IPS DF 6.9 (cell line): Measurements from ENCODE around the gene PHTF2.
"Not testable (repeated sequence)": the region's sequence is repeated elsewhere in the genome, so short reads cannot be mapped to it uniquely, and the experiment has no call there.

Experiments
- DNase-seq: peaks from one replicate; pipeline ENCODE4 v3.0.0-alpha.2; 2013; ENCODE audit warnings: low read depth, low spot score
- H3K27ac ChIP-seq: one replicate; pipeline ENCODE4 v1.5.1; 2013; ENCODE audit warnings: low read length, control low read depth
- H3K27me3 ChIP-seq: 2 replicates; pipeline ENCODE4 v1.6.1; 2013; ENCODE audit warnings: mild to moderate bottlenecking, low read length; ENCODE audit not compliant: control insufficient read depth, insufficient read depth
- H3K36me3 ChIP-seq: 2 replicates; pipeline ENCODE4 v1.6.1; 2013; ENCODE audit warnings: low read length; ENCODE audit not compliant: control insufficient read depth, insufficient read depth
- H3K4me1 ChIP-seq: 2 replicates; pipeline ENCODE4 v1.6.1; 2013; ENCODE audit warnings: low read length; ENCODE audit not compliant: control insufficient read depth, insufficient read depth
- H3K4me3 ChIP-seq: 2 replicates; pipeline ENCODE4 v1.5.1; 2013; ENCODE audit warnings: mild to moderate bottlenecking, low read length
- H3K9me3 ChIP-seq: 2 replicates; pipeline ENCODE4 v1.6.1; 2013; ENCODE audit warnings: low read length, inconsistent platforms; ENCODE audit not compliant: control insufficient read depth, insufficient read depth
- WGBS: extraction: QIAGEN DNeasy Blood & Tissue Kit; methylation state at CpG from one replicate; pipeline ENCODE4 v1.1.7; 2013; ENCODE audit warnings: mixed read lengths, missing lambda C conversion rate; ENCODE audit not compliant: insufficient read length, insufficient coverage; 5-methylcytosine and 5-hydroxymethylcytosine counted together

Gene PHTF2

DNA sequence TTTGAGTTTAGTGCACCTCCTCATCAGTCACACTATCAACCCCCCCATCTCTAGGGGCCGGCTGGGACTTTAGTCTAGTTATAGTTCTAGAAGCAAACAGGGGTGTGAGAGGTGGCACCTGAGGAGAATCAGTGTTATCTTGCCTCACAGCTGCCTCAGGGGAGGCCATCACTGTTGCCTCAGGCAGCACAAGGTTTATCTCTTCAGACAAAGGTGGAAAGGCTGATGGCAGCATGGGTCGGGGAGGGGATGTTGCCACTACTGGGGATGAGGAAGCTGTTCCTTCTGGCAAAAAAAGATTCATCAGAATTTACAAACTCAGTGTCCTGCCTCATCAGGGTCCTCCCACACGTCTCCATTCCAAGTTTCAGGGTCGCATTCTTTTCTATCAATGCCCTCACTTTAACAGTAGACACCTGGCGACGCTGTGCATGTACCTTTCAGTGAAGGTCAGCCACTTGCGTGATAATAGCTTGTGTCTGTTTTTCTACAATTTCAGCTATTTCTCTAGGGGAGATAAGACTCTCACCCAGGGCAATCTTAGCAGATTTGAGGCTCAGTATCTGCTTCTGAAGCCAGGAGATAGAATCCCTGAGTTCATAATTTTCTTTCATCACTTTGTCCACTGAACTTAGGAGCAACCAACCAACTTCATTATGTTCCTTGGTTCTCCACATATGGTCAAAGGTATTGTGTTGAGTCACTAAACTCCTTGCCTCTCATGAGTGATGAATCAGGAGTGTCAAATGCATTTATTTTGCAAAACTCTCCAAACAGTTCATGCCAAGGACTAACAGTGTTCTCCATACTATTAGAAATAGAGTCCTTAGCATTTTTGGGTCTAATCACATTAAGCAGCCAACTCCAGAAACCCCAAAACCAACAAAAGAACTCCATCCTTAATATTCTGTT, 75.1 kb downstream of the PHTF2 start:
- DNase-seq, H3K36me3 ChIP-seq, H3K4me3 ChIP-seq, H3K4me1 ChIP-seq, H3K9me3 ChIP-seq, H3K27me3 ChIP-seq, H3K27ac ChIP-seq: not testable (repeated sequence)
- WGBS: no CpG with 5 or more reads among the region's 7 CpGs

DNA sequence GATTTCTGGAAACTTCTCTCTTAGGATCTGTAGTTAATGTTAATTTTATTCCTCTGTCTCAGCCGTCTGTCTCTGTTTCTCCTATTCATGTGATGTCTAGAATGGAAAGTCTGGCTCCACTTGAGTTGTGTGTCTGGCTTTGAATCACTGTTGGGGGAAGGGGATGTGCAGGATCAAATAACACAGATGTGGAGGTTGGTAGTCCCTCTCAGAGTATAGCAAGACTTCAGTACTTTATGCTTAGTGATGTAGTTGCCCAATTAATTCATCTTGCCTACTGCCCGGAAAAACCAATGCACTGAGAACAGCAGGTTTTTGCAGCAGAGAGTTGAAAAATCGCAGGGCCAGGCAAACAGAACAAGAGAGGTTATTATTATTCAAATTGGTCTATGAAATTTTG, 79.2 kb downstream of the PHTF2 start:
- Histone ChIP-seq H3K9me3 (no peaks in the 10 kb centered on the region), H3K27me3 (no peaks in the 10 kb centered on the region), H3K4me3 (no peak overlapping the region), H3K27ac (no peak overlapping the region), H3K36me3 (no peaks in the 10 kb centered on the region), H3K4me1 (no peaks in the 10 kb centered on the region)
- DNase-seq: no peak
- no CpG with 5 or more reads among the region's 3 CpGs for whole genome bisulfite sequencing

DNA sequence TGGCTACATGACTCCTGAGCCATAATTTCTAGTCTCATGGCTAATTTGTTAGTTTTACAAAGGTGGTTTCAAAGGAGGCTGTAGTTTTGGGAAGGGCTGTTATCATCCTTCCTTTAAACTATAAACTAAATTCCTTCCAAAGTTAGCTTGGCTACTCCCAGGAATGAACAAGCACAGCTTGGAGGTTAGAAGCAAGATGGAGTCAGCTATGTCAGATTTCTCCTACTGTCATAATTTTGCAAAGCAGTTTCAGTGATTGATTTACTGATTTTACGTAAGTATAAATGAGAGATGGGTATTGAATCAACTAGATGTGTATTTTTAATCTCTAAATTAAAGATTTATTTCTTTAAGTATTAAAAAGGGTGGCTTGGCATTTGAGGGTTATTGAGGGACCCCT, 79.9 kb downstream of the PHTF2 start:
- WGBS: 100% methylated on average over 1 of the region's 1 CpG
- Histone ChIP-seq H3K27ac (no peak overlapping the region), H3K27me3 (no peaks in the 10 kb centered on the region), H3K9me3 (no peaks in the 10 kb centered on the region), H3K4me3 (no peak overlapping the region), H3K36me3 (no peaks in the 10 kb centered on the region), H3K4me1 (no peaks in the 10 kb centered on the region)
- DNase-seq: no peak

DNA sequence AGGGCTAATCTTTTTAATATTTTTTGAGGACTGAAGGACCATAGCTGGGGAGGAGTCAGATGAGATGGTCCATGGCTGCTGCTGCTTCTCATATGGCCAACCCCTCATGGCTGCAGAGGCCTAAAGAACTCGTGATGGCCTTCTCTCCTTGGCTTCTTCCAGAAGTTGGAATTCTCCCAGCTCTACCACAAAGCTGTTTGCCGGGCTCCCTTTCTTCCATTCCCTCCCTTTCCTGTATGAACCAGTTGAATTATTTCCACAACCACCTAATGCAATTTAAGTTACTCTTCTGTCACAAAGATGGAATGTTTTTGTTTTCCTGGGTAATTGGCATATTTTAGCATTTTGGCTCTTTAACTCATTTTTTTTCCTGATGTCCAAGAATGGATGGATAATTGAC, 80.7 kb downstream of the PHTF2 start:
- H3K4me3 ChIP-seq: no peak overlapping the region
- no peak for DNase-seq
- no peak overlapping the region for H3K27ac ChIP-seq
- H3K4me1 ChIP-seq: no peaks in the 10 kb centered on the region
- H3K36me3 ChIP-seq: no peaks in the 10 kb centered on the region
- no peaks in the 10 kb centered on the region for H3K27me3 ChIP-seq
- WGBS: no CpG with 5 or more reads among the region's 2 CpGs
- no peaks in the 10 kb centered on the region for H3K9me3 ChIP-seq

DNA sequence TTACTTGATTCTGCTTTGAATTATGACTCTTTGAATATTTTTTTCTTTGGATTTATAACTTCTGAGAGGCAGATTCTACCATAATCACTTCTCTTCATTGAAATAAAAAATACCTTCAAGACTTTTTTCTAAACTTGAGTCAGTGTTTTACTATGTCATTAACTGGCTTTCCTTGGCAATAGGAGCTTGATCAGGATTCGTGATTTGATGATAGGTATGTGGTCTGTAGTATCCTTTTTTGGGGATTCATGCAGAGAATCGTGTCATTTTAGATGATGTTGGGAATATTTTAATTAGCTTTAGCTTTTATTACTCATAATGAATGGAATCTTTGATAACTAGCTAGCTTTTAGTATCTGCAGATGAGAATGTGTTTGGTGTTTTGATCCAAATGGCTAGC, 83.3 kb downstream of the PHTF2 start:
- H3K4me1 ChIP-seq: no peaks in the 10 kb centered on the region
- H3K4me3 ChIP-seq: no peak overlapping the region
- no peak overlapping the region for H3K27ac ChIP-seq
- no CpG with 5 or more reads among the region's 2 CpGs for WGBS
- no peaks in the 10 kb centered on the region for H3K27me3 ChIP-seq
- DNase-seq: no peak
- H3K9me3 ChIP-seq: no peaks in the 10 kb centered on the region
- no peaks in the 10 kb centered on the region for H3K36me3 ChIP-seq

DNA sequence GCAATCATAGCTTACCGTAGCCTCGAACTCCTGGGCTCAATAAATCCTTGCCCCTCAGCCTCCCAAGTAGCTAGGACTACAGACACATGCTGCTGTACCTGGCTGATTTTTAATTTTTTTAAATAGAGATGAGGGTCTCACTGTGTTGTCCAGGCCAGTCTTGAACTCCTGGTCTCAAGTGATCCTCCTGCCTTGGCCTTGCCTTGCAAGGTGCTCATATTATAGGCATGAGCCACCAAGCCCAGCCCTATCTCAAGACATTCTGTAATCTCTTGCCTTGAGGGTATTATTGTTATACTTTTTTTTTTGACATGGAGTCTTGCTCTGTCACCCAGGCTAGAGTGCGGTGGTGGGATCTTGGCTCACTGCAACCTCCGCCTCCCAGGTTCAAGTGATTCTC, 86.6 kb downstream of the PHTF2 start:
- Histone ChIP-seq H3K9me3 (no peaks in the 10 kb centered on the region), H3K36me3 (no peaks in the 10 kb centered on the region), H3K27ac (no peak overlapping the region), H3K4me1 (no peaks in the 10 kb centered on the region), H3K4me3 (no peak overlapping the region), H3K27me3 (no peaks in the 10 kb centered on the region)
- no peak for DNase-seq
- no CpG with 5 or more reads among the region's 4 CpGs for WGBS

DNA sequence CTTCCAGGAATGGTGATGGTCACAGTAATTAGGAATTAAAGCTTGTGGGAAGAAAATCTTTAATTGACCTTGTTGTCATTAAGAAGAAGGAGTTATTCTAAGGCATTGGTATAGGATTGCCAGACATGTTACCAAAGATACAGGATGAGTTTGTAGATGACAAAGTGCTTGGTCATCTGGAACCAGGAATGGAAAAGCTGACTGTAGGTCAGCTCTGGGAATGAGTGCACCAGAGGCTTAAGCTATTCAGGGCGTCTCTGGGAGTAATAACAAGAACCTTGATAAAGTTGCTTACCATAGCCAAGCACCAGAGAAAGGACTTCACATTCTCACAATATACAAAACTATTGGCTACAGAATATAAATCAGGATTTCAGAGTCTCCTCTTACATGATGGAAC, 89.0 kb downstream of the PHTF2 start:
- no peak for DNase-seq
- Histone ChIP-seq H3K9me3 (no peaks in the 10 kb centered on the region), H3K27ac (no peak overlapping the region), H3K4me3 (no peak overlapping the region), H3K4me1 (no peaks in the 10 kb centered on the region), H3K27me3 (no peaks in the 10 kb centered on the region), H3K36me3 (no peaks in the 10 kb centered on the region)
- WGBS: no CpG with 5 or more reads among the region's 1 CpG

DNA sequence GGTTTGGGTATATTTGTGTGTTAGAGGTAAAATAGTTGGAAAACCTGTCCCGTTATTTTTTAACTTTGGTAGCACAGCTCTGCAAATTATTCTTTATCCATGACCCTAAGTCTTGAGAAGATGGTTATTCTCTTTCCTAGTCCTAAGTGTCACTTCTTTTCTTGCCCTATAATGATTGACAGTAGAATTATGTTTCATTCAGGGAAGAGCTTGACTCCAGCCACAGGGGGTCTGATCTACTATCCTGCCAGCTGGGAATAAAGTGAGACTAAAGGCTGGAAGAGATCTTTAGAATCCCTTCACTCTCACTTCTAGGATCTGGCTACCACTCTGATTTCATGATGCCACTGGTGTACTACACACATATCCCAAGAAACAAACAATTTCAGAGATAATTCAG, 90.4 kb downstream of the PHTF2 start:
- Histone ChIP-seq H3K9me3 (no peaks in the 10 kb centered on the region), H3K27me3 (no peaks in the 10 kb centered on the region), H3K36me3 (no peaks in the 10 kb centered on the region), H3K27ac (no peak overlapping the region), H3K4me1 (no peaks in the 10 kb centered on the region), H3K4me3 (no peak overlapping the region)
- no peak for DNase-seq
- WGBS: 100% methylated on average over 1 of the region's 1 CpG

DNA sequence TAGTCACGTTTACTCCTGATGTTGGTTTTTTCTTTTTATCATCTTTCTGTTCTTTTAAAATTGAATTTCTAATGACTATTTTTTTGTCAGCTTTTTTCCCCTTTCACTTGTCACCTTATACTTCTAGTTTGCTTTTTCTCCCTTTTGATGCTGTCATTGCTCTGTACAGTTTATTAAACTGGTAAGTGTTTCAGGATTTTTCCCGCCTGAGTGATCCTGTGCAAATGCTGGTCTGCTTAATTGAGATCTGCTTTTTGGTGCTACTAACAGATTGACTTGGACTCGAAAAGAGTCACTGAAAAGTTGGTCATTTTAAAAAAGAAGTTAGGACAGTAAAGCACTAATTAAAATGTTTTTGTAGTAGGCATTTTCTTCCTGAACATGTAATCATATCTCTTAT, 95.2 kb downstream of the PHTF2 start:
- WGBS: no CpG with 5 or more reads among the region's 3 CpGs
- Histone ChIP-seq H3K27me3 (no peaks in the 10 kb centered on the region), H3K4me1 (no peaks in the 10 kb centered on the region), H3K27ac (no peak overlapping the region), H3K9me3 (no peaks in the 10 kb centered on the region), H3K36me3 (no peaks in the 10 kb centered on the region), H3K4me3 (no peak overlapping the region)
- DNase-seq: no peak

DNA sequence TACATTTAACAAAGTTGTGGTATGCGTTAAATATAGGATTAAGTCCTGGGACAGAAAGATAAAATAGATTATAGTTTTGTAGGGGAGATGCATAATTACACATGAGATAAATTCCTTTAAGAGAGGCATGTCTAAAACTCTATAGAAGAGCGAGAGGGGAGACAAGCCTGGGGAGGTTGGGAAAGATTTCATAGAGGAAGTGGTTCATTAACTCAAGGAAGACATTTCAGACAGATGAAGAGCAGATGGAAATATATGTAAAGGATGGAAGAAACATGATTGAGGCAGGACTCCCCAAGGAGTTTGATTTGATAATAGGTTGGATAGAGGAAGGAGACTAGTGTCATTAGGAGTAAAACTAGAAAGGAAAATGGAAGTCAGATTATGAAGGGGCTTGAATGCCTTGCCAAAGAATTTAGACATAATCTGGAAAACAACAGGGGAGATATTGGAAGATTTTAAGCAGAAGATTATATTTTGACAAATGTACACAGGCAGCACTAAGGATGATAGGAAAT, 96.1 kb downstream of the PHTF2 start:
- Histone ChIP-seq H3K9me3 (no peaks in the 10 kb centered on the region), H3K27me3 (no peaks in the 10 kb centered on the region), H3K27ac (no peak overlapping the region), H3K36me3 (no peaks in the 10 kb centered on the region), H3K4me1 (no peaks in the 10 kb centered on the region), H3K4me3 (no peak overlapping the region)
- DNase-seq: no peak
- 100% methylated on average over 1 of the region's 2 CpGs for WGBS

DNA sequence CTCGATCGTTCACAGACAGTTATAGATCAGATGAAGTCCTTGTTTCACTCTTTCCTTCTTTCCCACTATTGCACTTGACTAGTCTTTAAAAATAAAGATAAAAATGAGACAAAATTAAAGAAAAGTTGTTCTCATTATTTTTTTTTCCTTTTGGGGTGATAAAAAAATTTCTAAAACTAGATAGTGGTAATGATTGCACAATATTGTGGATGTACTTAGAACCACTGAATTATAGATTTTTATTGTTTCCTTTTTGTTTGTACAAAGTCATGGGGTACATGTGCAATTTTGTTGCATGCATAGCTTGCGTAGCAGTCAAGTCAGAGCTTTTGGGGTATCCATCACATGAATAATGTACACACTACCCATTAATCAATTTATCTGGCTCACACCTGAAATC, 97.3 kb downstream of the PHTF2 start:
- Histone ChIP-seq H3K4me1 (no peaks in the 10 kb centered on the region), H3K9me3 (no peaks in the 10 kb centered on the region), H3K36me3 (0 out of 2 replicates have a peak, but pooled peaks cover 3% of the 10 kb centered on the region), H3K27me3 (no peaks in the 10 kb centered on the region), H3K4me3 (no peak overlapping the region), H3K27ac (no peak overlapping the region)
- no peak for DNase-seq
- WGBS: no CpG with 5 or more reads among the region's 3 CpGs
